Stimulated activated CD4-positive, alpha-beta T cell treated with anti-CD3 and anti-CD28 coated beads, Interleukin-1b, Interleukin-23, amount 100 ng/mL, for 48 hours (primary cell): ENCODE results near the gene TSPAN16.
"Not testable (repeated sequence)": the region's sequence is repeated elsewhere in the genome, so short reads cannot be mapped to it uniquely, and the experiment has no call there.

Source experiments
- DNase-seq: peaks from one replicate; pipeline ENCODE4 v3.0.0-alpha.2; 2020

The TSPAN16 gene

GRCh38 chr19:11347546-11348039 lies 51.6 kb downstream of the TSPAN16 start:
- DNase-seq = no peak

GRCh38 chr19:11349171-11349570 lies 53.2 kb downstream of the TSPAN16 start:
- no peak for DNase-seq

- DNase-seq = not testable (repeated sequence)
Measured at GRCh38 chr19:11354102-11354501, 58.1 kb downstream of the TSPAN16 start.

- DNase-seq = peak; percentile 90
Measured at GRCh38 chr19:11355160-11356073, 59.5 kb downstream of the TSPAN16 start, which contains the start of gene PLPPR2. TSS of gene PLPPR2 (plus strand) at chr19:11355432. CDS start at chr19:11357674, 2,242 bp downstream.

- DNase-seq = no peak
Measured at GRCh38 chr19:11356074-11356397, 60.1 kb downstream of the TSPAN16 start.

- no peak for DNase-seq
Measured at GRCh38 chr19:11356676-11357550, 61.0 kb downstream of the TSPAN16 start.

- DNase-seq = no peak
Measured at GRCh38 chr19:11359421-11359820, 63.5 kb downstream of the TSPAN16 start.

GRCh38 chr19:11361037-11361770 lies 65.2 kb downstream of the TSPAN16 start:
- DNase-seq = no peak

- DNase-seq = no peak
Measured at GRCh38 chr19:11361771-11362731, 66.1 kb downstream of the TSPAN16 start.

- DNase-seq = no peak
Measured at GRCh38 chr19:11363881-11364280, 67.9 kb downstream of the TSPAN16 start.

GRCh38 chr19:11364296-11364904 lies 68.4 kb downstream of the TSPAN16 start:
- no peak for DNase-seq

GRCh38 chr19:11364935-11365334 lies 69.0 kb downstream of the TSPAN16 start:
- no peak for DNase-seq
